Activated T-helper 2 cell treated with anti-CD3 and anti-CD28 coated beads, Interferon-gamma antibody, Interleukin-2, Interleukin-4, amounts not matched to agents 10 μg/mL and 5 μg/mL and 100 μg/mL, durations not matched to agents 14 hours and 24 hours and 36 hours (primary cell): Measurements from ENCODE around the gene CKAP2L. TPM values are rescaled to one million over a fixed set of nuclear protein-coding genes. Genes with fewer than 3 reads are reported as not detected.
A peak's percentile ranks its signal among the peaks of the same experiment; 100 is the strongest.

Experiments used
- DNase-seq: peaks from one replicate; pipeline ENCODE4 v3.0.0; 2021; ENCODE audit warnings: low spot score
- H3K27ac Mint-ChIP-seq: one replicate; pipeline ENCODE4 v1.8.0; 2021; ENCODE audit warnings: mixed read lengths
- H3K27me3 Mint-ChIP-seq: one replicate; pipeline ENCODE4 v1.8.0; 2021; ENCODE audit warnings: low read depth, mixed read lengths
- H3K36me3 Mint-ChIP-seq: one replicate; pipeline ENCODE4 v1.8.0; 2021; ENCODE audit warnings: low read depth, mixed read lengths
- H3K4me1 Mint-ChIP-seq: one replicate; pipeline ENCODE4 v1.8.0; 2021; ENCODE audit warnings: low read depth, mixed read lengths
- H3K4me3 Mint-ChIP-seq: one replicate; pipeline ENCODE4 v1.8.0; 2021; ENCODE audit warnings: low read depth, mild to moderate bottlenecking, moderate library complexity, mixed read lengths
- H3K9me3 Mint-ChIP-seq: one replicate; pipeline ENCODE4 v1.8.0; 2021; ENCODE audit warnings: mixed read lengths
- intact Hi-C: fragments of 100-400 bp; cut with micrococcal nuclease; formaldehyde crosslinking; loops from one replicate; pipeline ENCODE4 v1.15.1; 2023
- total RNA-seq: library from RNA; stranded (reverse); gene quantifications from 2 replicates; pipeline ENCODE4 v1.2.3, GENCODE V29; 2022

CKAP2L gene
- total RNA-seq, result 24.4 and 27.2 TPM in 2 replicates

GRCh38 chr2:112764071-112765044 is at the start of gene CKAP2L:
CKAP2L (minus strand) TSS chr2:112764609; CDS start chr2:112764598, 11 bp downstream.
- Mint-ChIP-seq H3K4me3 (peak within 1 kb of the TSS; percentile 85), H3K4me1 (peaks cover 53% of the 10 kb centered on the region), H3K36me3 (peaks cover 39% of the 10 kb centered on the region), H3K27ac (peak within 1 kb of the TSS; percentile 96), H3K27me3 (no peaks in the 10 kb centered on the region), H3K9me3 (peaks cover 13% of the 10 kb centered on the region)
- intact Hi-C loops, result loop anchor here (2.0 kb wide), 1 partner anchor 16 kb away; no protein-coding TSS in a partner anchor
- DNase-seq, result peak; percentile 97

- Mint-ChIP-seq H3K9me3 (peaks cover 17% of the 10 kb centered on the region), H3K27me3 (no peaks in the 10 kb centered on the region), H3K4me3 (no peak overlapping the region), H3K36me3 (peaks cover 4% of the 10 kb centered on the region), H3K4me1 (peaks cover 23% of the 10 kb centered on the region), H3K27ac (no peak overlapping the region)
- intact Hi-C loops, result no loop called here
- no peak for DNase-seq
These were observed 49.0 kb upstream of the CKAP2L start for GRCh38 chr2:112813280-112813966.

GRCh38 chr2:112812318-112813267 is 48.2 kb upstream of the CKAP2L start:
- H3K4me3 Mint-ChIP-seq, result no peak overlapping the region
- H3K4me1 Mint-ChIP-seq, result peaks cover 23% of the 10 kb centered on the region
- peaks cover 19% of the 10 kb centered on the region for H3K9me3 Mint-ChIP-seq
- DNase-seq, result no peak
- intact Hi-C loops, result no loop called here
- H3K27me3 Mint-ChIP-seq, result no peaks in the 10 kb centered on the region
- peaks cover 4% of the 10 kb centered on the region for H3K36me3 Mint-ChIP-seq
- peak overlapping the region; percentile 33 for H3K27ac Mint-ChIP-seq

- Mint-ChIP-seq H3K27me3 (no peaks in the 10 kb centered on the region), H3K27ac (peak overlapping the region; percentile 33), H3K36me3 (peaks cover 4% of the 10 kb centered on the region), H3K4me1 (peaks cover 23% of the 10 kb centered on the region), H3K9me3 (peaks cover 25% of the 10 kb centered on the region), H3K4me3 (no peak overlapping the region)
- DNase-seq, result no peak
- intact Hi-C loops, result no loop called here
These were observed 47.5 kb upstream of the CKAP2L start for GRCh38 chr2:112811841-112812306.

GRCh38 chr2:112811276-112811831 is 46.9 kb upstream of the CKAP2L start:
- H3K4me3 Mint-ChIP-seq, result no peak overlapping the region
- H3K36me3 Mint-ChIP-seq, result peaks cover 6% of the 10 kb centered on the region
- no peak for DNase-seq
- peaks cover 26% of the 10 kb centered on the region for H3K4me1 Mint-ChIP-seq
- intact Hi-C loops, result no loop called here
- H3K9me3 Mint-ChIP-seq, result peaks cover 30% of the 10 kb centered on the region
- peak overlapping the region; percentile 58 for H3K27ac Mint-ChIP-seq
- H3K27me3 Mint-ChIP-seq, result no peaks in the 10 kb centered on the region

GRCh38 chr2:112809112-112809511 is 44.7 kb upstream of the CKAP2L start:
- Mint-ChIP-seq H3K27ac (peak overlapping the region; percentile 18), H3K4me1 (peaks cover 32% of the 10 kb centered on the region), H3K36me3 (peaks cover 6% of the 10 kb centered on the region), H3K27me3 (no peaks in the 10 kb centered on the region), H3K4me3 (no peak overlapping the region), H3K9me3 (peaks cover 30% of the 10 kb centered on the region)
- intact Hi-C loops, result no loop called here
- DNase-seq, result no peak

- Mint-ChIP-seq H3K9me3 (peaks cover 30% of the 10 kb centered on the region), H3K27me3 (no peaks in the 10 kb centered on the region), H3K36me3 (peaks cover 6% of the 10 kb centered on the region), H3K27ac (no peak overlapping the region), H3K4me3 (no peak overlapping the region), H3K4me1 (peaks cover 32% of the 10 kb centered on the region)
- intact Hi-C loops, result no loop called here
- DNase-seq, result no peak
These were observed 42.9 kb upstream of the CKAP2L start for GRCh38 chr2:112807233-112807807.

- no peak for DNase-seq
- Mint-ChIP-seq H3K4me3 (no peak overlapping the region), H3K27me3 (no peaks in the 10 kb centered on the region), H3K36me3 (peaks cover 3% of the 10 kb centered on the region), H3K27ac (no peak overlapping the region), H3K4me1 (peaks cover 21% of the 10 kb centered on the region), H3K9me3 (peaks cover 27% of the 10 kb centered on the region)
- intact Hi-C loops, result loop anchor here (2.0 kb wide), 1 partner anchor 15 kb away; no protein-coding TSS in a partner anchor
These were observed 41.1 kb upstream of the CKAP2L start for GRCh38 chr2:112805542-112805941.

- H3K27me3 Mint-ChIP-seq, result no peaks in the 10 kb centered on the region
- H3K27ac Mint-ChIP-seq, result peak overlapping the region; percentile 84
- H3K4me1 Mint-ChIP-seq, result peaks cover 29% of the 10 kb centered on the region
- intact Hi-C loops, result loop anchor here (2.0 kb wide), 1 partner anchor 17 kb away; no protein-coding TSS in a partner anchor
- peaks cover 3% of the 10 kb centered on the region for H3K36me3 Mint-ChIP-seq
- no peak overlapping the region for H3K4me3 Mint-ChIP-seq
- peaks cover 17% of the 10 kb centered on the region for H3K9me3 Mint-ChIP-seq
- no peak for DNase-seq
These were observed 39.5 kb upstream of the CKAP2L start for GRCh38 chr2:112803691-112804521.

- Mint-ChIP-seq H3K27me3 (no peaks in the 10 kb centered on the region), H3K4me1 (peaks cover 25% of the 10 kb centered on the region), H3K9me3 (peaks cover 6% of the 10 kb centered on the region), H3K36me3 (no peaks in the 10 kb centered on the region), H3K4me3 (no peak overlapping the region), H3K27ac (no peak overlapping the region)
- no peak for DNase-seq
- intact Hi-C loops, result no loop called here
These were observed 36.6 kb upstream of the CKAP2L start for GRCh38 chr2:112800881-112801583.
